IPS-11a (cell line): Measurements from ENCODE around the gene KLRC1.
"Not testable (repeated sequence)": the region's sequence is repeated elsewhere in the genome, so short reads cannot be mapped to it uniquely, and the experiment has no call there.

Experiments
- H3K4me3 ChIP-seq: one replicate; pipeline ENCODE4 v1.5.1; 2013; ENCODE audit warnings: low read depth, low read length, control low read depth

The KLRC1 gene

DNA sequence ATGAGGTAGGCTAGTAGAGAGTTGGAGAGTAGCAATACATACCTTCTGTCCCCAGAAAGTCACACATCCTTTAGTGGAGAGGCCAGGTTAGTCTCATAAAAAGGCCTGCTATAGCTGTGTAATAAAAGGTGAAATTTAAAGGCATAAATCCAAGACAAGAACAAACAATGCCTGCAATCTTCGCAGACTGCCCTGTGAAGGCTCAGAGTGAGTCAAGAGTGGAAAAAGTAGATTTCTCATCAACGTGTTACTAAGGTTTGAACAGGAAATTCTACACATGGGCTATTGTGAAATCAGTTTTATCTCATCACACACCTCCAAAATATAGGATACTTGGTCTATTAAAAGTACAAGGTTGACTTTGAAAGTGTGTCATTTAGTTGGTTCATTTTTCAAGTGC is at the start of gene KLRC1:
Gene KLRC1 (minus strand): TSS at position 222 of the 400 bp plus-strand sequence. CDS start 2,221 bp downstream, outside the sequence.
- no peak within 1 kb of the TSS for H3K4me3 ChIP-seq

DNA sequence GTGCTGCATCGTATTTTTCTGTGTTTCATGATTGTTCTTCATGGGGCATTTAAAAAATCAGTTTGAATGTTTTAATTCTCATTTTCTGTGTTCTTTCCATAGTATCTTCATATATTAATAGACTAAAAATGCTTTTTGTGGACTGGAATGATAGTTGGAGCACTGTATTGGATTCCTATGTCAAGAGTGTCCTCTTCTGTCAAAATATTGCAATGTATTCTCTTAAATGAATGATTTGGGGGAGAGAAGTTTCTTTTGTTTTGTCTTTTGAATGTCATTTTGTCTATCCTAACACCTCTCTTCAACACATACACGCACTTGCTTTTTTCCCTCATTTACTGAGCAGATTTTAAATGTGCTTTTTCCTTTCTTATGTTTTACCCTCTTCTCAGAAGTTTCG is 47.9 kb upstream of the KLRC1 start:
- no peak overlapping the region for H3K4me3 ChIP-seq

DNA sequence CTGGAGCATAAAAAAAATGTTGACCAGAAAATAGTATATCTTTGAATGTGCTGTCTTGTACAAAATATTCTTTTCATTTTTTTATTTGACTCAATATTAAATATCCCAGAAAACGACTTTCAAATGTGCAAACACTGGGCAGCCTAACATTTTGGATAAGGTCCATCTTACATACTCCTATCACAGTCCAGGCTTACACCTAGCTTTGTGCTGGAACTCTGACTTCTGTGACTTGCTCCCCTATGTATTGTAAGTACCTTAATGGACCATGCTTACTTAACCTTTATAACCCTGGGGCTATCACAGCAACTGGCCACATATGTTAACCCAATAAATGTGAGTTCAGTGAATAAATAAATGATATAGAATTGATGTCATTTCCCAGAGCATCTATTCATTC is 44.9 kb upstream of the KLRC1 start:
- no peak overlapping the region for H3K4me3 ChIP-seq

DNA sequence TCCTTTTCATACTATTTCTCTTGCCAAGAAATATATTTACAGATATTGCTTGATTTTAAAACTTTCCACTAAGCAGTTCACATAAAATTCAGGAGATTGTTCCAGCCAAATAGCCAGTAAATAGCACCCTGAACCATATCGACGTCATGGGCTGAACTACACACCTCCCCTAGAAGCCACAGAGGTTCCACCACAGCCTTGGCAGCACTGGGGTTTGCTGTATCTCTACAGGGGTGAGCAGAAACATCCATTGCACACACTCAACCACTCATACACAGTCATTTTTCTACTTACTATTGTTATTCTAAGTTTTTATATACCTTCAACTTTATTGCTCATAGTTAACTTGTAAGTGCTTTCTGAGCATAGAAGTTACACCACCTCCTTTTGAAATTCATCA is 44.4 kb upstream of the KLRC1 start:
- no peak overlapping the region for H3K4me3 ChIP-seq

DNA sequence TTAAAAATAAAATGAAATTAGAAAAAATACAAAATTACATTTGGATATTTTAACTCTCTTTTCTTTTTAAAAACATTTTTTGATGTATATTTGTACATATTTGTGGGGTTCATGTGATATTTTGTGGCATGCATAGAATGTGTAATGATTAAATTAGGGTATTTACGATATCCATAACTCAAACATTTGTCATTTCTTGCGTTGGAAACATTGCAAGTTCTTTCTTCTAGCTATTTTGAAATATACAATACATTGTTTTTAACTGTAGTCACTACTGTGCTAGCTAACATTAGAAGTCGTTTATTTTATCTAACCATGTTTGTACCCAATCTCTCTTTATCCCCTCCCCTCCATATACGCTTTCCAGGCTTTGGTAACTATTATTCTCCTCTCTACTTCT is 38.6 kb upstream of the KLRC1 start:
- no peak overlapping the region for H3K4me3 ChIP-seq

DNA sequence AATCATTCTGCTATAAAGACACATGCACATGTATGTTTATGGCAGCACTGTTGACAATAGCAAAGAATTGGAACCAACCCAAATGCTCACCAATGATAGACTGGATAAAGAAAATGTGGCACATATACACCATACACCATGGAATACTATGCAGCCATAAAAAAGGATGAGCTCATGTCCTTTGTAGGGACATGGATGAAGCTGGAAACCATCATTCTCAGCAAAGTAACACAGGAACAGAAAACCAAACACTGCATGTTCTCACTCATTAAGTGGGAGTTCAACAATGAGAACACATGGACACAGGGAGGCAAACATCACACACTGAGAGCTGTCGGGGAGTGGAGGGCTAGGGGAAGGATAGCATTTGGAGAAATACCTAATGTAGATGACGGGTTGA is 34.2 kb upstream of the KLRC1 start:
- not testable (repeated sequence) for H3K4me3 ChIP-seq

DNA sequence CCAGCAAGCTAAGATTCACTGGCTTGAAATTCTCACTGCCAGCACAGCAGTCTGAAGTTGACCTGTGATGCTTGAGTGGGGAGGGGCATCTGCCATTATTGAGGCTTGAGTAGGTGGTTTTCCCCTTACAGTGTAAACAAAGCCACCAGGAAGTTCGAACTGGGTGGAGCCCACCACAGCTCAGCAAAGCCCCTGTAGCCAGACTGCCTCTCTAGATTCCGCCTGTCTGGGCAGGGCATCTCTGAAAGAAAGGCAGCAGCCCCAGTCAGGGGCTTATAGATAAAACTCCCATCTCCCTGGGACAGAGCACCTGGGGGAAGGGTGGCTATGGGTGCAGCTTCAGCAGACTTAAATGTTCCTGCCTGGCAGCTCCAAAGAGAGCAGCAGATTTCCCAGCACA is 28.7 kb upstream of the KLRC1 start:
- H3K4me3 ChIP-seq = not testable (repeated sequence)

- not testable (repeated sequence) for H3K4me3 ChIP-seq
Measured at GRCh38 chr12:10472808-10473207, 19.6 kb upstream of the KLRC1 start.

DNA sequence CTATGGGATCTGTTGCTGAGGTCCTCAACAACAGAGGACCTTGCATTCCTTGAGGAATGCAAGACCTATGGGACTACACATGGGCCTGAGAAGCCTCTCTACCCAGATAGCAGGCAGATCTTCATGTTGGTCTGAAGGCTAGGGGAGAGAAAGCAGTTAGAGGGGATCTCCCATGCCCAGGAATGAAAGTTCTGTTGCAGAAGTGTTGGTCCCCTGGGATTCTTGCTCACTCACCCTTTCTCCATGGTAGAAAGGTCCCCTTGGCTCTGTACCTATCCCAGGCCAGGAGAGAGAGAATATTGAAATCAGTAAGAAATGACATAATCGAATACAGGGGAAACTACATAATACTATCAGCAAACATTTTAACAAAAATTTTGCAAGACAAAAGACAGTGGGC is 16.5 kb upstream of the KLRC1 start:
- no peak overlapping the region for H3K4me3 ChIP-seq

DNA sequence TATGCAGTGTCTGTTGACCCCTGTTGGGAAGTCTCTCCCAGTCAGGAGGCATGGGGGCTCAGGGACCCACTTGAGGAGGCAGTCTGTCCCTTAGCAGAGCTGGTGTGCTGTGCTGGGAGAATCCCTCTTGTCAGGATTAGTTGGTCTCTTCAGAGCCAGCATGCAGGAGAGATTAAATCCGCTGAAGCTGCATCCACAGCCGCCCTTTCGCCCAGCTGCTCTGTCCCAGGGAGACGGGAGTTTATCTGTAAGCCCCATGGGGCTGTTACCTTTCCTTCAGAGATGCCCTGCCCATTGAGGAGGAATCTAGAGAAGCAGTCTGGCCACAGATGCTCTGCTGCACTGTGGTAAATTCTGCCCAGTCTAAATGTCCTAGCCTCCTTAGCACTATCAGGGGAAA is 13.1 kb upstream of the KLRC1 start:
- no peak overlapping the region for H3K4me3 ChIP-seq

GRCh38 chr12:10457760-10458159 is 4.6 kb upstream of the KLRC1 start:
- no peak overlapping the region for H3K4me3 ChIP-seq

- H3K4me3 ChIP-seq = no peak overlapping the region
Measured at GRCh38 chr12:10456856-10457255, 3.7 kb upstream of the KLRC1 start.

DNA sequence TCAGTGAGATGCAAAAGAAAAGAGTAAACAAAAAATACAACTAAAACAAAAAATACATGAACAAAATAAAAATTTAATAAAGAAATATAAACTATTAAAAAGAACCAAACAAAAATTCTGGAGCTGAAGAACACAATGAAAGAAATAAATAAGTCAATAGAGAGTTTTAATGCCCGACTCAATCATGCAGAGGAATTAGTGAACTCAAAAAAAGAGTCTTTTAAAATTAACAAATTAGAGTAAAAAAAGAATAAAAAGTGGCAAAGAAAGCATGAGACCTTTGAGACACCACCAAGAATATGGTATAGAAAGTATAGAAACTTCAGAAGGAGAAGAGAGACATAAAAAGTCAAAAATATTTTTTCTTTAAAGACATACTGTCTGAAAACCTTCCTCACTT is 2.6 kb upstream of the KLRC1 start:
- no peak overlapping the region for H3K4me3 ChIP-seq

GRCh38 chr12:10454531-10454930 is 1.4 kb upstream of the KLRC1 start:
- no peak overlapping the region for H3K4me3 ChIP-seq

DNA sequence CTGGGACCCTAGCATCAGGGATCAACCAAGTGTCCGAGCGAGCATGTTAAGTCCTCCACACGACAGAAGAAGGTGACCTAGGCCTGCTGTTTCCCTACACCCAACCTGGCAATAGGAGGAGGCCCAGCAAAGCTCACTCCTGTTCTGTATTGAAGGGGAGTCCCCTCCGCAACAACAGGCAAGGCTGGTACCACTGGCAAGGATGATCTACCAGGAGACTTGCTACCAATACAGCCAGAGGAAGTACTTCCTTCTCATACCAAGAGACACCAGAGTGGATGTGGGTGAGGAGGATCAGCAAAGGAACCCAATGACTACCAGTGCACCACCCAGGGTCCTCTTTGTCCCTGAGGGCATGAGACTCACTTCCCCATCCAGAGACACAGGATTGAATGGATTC is 4.9 kb downstream of the KLRC1 start:
- H3K4me3 ChIP-seq = no peak overlapping the region

- not testable (repeated sequence) for H3K4me3 ChIP-seq
Measured at GRCh38 chr12:10446052-10446451, 7.1 kb downstream of the KLRC1 start.

- H3K4me3 ChIP-seq = not testable (repeated sequence)
Measured at GRCh38 chr12:10441144-10441543, 12.0 kb downstream of the KLRC1 start.

GRCh38 chr12:10439608-10440274 is 13.4 kb downstream of the KLRC1 start:
- not testable (repeated sequence) for H3K4me3 ChIP-seq

DNA sequence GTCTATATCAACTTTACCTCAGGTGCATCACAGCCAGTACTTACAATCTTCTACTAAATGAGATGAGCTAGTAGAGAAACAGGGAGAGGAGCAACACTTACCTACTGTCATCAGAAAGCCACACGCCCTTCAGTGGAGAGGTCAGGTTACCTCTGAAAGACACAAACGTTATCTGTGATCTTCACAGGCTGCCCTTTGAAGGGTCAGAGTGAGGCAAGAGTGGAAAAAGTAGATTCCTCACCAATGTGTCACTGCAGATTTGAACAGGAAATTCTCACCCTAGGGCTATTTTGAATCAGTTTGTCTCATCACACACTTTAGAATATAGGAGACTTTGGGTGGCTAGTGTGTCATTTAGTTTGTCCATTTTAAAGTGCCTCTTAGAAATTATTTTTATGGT is 15.6 kb downstream of the KLRC1 start:
- H3K4me3 ChIP-seq = not testable (repeated sequence)

DNA sequence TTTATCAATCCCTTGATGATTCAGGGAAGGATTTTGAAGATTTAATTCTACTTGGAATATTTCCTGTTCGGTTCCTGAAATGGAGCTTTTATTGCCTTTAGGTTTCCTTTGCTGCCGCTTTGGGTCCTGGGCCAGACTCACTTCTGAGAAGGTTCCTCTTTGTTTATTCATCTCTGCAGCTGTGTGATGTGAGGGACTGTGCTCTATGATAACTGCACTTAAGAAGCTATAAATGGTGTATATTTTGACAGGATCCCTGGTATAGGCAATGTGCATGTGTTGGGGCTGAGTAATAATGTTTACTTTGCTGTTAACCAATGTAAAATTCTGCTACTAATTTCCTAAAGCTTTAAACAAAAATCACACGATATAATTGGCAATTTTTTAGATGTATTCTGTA is 17.4 kb downstream of the KLRC1 start, which contains the start of gene KLRC2:
Gene KLRC2 (minus strand): TSS at position 195 of the 400 bp plus-strand sequence. CDS start 24 bp downstream, at position 171.
- not testable (repeated sequence) for H3K4me3 ChIP-seq

GRCh38 chr12:10430623-10431022 is 22.6 kb downstream of the KLRC1 start:
- not testable (repeated sequence) for H3K4me3 ChIP-seq

DNA sequence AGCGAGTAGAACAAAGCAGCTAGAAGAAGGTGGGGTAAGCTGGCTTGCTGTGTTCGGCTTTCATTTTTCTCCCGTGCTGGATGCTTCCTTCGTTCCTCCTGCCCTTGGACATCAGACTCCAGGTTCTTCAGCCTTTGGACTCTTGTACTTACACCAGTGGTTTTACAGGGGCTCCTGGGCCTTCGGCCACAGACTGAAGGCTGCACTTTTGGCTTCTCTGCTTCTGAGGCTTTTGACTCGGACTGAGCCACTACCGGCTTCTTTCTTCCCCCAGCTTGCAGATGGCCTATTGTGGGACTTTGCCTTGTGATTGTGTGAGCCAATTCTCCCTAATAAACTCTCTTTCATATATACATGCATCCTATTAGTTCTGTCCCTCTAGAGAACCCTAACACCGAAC is 27.2 kb downstream of the KLRC1 start:
- not testable (repeated sequence) for H3K4me3 ChIP-seq

DNA sequence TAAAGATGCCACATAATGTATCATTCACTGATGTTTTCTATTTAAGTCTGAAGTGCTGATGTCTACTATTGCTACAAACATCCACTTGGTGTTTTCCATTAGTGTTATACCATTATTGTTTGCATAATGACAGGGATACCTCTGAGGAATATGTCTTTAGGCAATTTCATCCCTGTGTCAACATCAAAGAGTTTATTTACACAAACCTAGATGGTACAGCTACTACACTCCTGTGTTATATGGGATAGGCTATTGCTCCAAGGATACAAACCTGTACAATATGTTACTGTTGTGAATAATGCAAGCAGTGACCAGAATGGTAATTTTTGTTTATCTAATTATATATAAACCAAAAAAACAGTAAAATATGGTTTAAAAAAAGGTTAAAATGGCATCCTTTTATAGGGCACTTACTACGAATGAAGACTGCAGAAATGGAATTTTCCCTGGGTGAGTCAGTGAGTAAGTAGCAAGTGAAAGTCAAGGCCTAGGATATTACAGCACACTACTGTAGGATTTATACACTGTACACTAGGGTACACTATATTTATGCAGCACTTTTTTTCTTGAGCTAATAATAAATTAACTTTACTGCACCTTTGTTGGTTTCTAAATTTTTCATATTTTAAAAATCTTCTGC is 28.8 kb downstream of the KLRC1 start:
- not testable (repeated sequence) for H3K4me3 ChIP-seq
